Smooth muscle cell (in vitro differentiated cells): Measurements from ENCODE around the gene SECISBP2. TPM values are rescaled to one million over a fixed set of nuclear protein-coding genes. Genes with fewer than 3 reads are reported as not detected.

Experiments used
- DNase-seq: peaks from one replicate; lab custom pipeline; 2025; ENCODE audit not compliant: unreplicated experiment; lab: John Stamatoyannopoulos, UW
- H2AFZ ChIP-seq: fragments of 200-600 bp; sonication (generic); 2 replicates; pipeline ENCODE4 v1.6.0; 2016; ENCODE audit warnings: antibody characterized with exemption, low read depth, mild to moderate bottlenecking
- H3F3A ChIP-seq: fragments of 200-600 bp; sonication (generic); 2 replicates; pipeline ENCODE4 v1.6.0; 2017; ENCODE audit warnings: antibody characterized with exemption, low read depth
- H3K27ac ChIP-seq: fragments of 200-600 bp; sonication (generic); 2 replicates; pipeline ENCODE4 v1.5.1; 2016; ENCODE audit warnings: low read depth, mild to moderate bottlenecking
- H3K27me3 ChIP-seq: fragments of 200-600 bp; sonication (generic); 2 replicates; pipeline ENCODE4 v1.6.1; 2016; ENCODE audit warnings: low read depth, mild to moderate bottlenecking
- H3K36me3 ChIP-seq: fragments of 200-600 bp; sonication (generic); 2 replicates; pipeline ENCODE4 v1.5.1; 2016; ENCODE audit warnings: low read depth
- H3K4me1 ChIP-seq: fragments of 200-600 bp; sonication (generic); 2 replicates; pipeline ENCODE4 v1.5.1; 2016; ENCODE audit warnings: low read depth
- H3K4me2 ChIP-seq: fragments of 200-600 bp; sonication (generic); 2 replicates; pipeline ENCODE4 v1.6.0; 2016; ENCODE audit warnings: mild to moderate bottlenecking
- H3K4me3 ChIP-seq: fragments of 200-600 bp; sonication (generic); 2 replicates; pipeline ENCODE4 v1.5.1; 2016; ENCODE audit warnings: mild to moderate bottlenecking
- H3K79me2 ChIP-seq: fragments of 200-600 bp; sonication (generic); 2 replicates; pipeline ENCODE4 v1.6.0; 2016; ENCODE audit warnings: low read depth, mild to moderate bottlenecking
- H3K9ac ChIP-seq: fragments of 200-600 bp; sonication (generic); 2 replicates; pipeline ENCODE4 v1.6.0; 2016; ENCODE audit warnings: low read depth
- H3K9me3 ChIP-seq: fragments of 200-600 bp; sonication (generic); replicated peaks from 2 replicates; pipeline ENCODE4 v1.5.1; 2016; ENCODE audit warnings: low read depth
- H4K20me1 ChIP-seq: fragments of 200-600 bp; sonication (generic); 2 replicates; pipeline ENCODE4 v1.6.0; 2016; ENCODE audit warnings: low read depth
- WGBS: methylation state at CpG from one replicate; pipeline ENCODE4 v1.1.7; 2016; ENCODE audit warnings: low lambda C conversion rate; 5-methylcytosine and 5-hydroxymethylcytosine counted together
- polyA plus RNA-seq: library from polyadenylated mRNA; unstranded; fragments of >200 nt; fragmentation: Nextera tagmentation; extraction: Ambion mirVana; gene quantifications from 2 replicates; pipeline ENCODE4 v1.2.1, GENCODE V29; 2016
- total RNA-seq: library from RNA; depleted of rRNA; stranded (reverse); fragments of >200 nt; gene quantifications from 2 replicates; pipeline ENCODE4 v1.2.3, GENCODE V29; 2014
- TF ChIP-seq, protein P1 (sequence below): fragments of 200-600 bp; sonication (generic); IDR thresholded peaks from 2 replicates; pipeline ENCODE4 v1.5.1; 2017; ENCODE audit warnings: borderline replicate concordance, mild to moderate bottlenecking, antibody characterized with exemption; ENCODE audit not compliant: insufficient read depth, poor library complexity, severe bottlenecking

The SECISBP2 gene
- total and polyA plus RNA-seq, 2 experiments from 2014 or later: 12.2 to 25.1 TPM

GRCh38 chr9:89404074-89404473, 85.8 kb downstream of the SECISBP2 start:
- H3K4me2 ChIP-seq: no peak overlapping the region
- H3K79me2 ChIP-seq: no peaks in the 10 kb centered on the region
- 93% methylated on average over 11 of the region's 11 CpGs for WGBS
- no peaks in the 10 kb centered on the region for H4K20me1 ChIP-seq
- no peaks in the 10 kb centered on the region for H3F3A ChIP-seq
- no peak overlapping the region for H3K9ac ChIP-seq
- no peaks in the 10 kb centered on the region for H3K4me1 ChIP-seq
- H3K27ac ChIP-seq: no peak overlapping the region
- no peaks in the 10 kb centered on the region for H3K36me3 ChIP-seq
- H3K27me3 ChIP-seq: no peaks in the 10 kb centered on the region
- no peak overlapping the region for H2AFZ ChIP-seq
- TF ChIP-seq, protein P1, sequence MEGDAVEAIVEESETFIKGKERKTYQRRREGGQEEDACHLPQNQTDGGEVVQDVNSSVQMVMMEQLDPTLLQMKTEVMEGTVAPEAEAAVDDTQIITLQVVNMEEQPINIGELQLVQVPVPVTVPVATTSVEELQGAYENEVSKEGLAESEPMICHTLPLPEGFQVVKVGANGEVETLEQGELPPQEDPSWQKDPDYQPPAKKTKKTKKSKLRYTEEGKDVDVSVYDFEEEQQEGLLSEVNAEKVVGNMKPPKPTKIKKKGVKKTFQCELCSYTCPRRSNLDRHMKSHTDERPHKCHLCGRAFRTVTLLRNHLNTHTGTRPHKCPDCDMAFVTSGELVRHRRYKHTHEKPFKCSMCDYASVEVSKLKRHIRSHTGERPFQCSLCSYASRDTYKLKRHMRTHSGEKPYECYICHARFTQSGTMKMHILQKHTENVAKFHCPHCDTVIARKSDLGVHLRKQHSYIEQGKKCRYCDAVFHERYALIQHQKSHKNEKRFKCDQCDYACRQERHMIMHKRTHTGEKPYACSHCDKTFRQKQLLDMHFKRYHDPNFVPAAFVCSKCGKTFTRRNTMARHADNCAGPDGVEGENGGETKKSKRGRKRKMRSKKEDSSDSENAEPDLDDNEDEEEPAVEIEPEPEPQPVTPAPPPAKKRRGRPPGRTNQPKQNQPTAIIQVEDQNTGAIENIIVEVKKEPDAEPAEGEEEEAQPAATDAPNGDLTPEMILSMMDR: no peak
- DNase-seq: no peak
- no peak overlapping the region for H3K4me3 ChIP-seq
- H3K9me3 ChIP-seq: no peaks in the 10 kb centered on the region

- whole genome bisulfite sequencing: 82% methylated on average over 11 of the region's 11 CpGs
- Histone ChIP-seq H3K4me3 (no peak overlapping the region), H3K36me3 (no peaks in the 10 kb centered on the region), H3K27ac (no peak overlapping the region), H3K27me3 (no peaks in the 10 kb centered on the region), H3K9me3 (no peaks in the 10 kb centered on the region), H4K20me1 (no peaks in the 10 kb centered on the region), H3F3A (no peaks in the 10 kb centered on the region), H2AFZ (no peak overlapping the region), H3K4me1 (no peaks in the 10 kb centered on the region), H3K79me2 (no peaks in the 10 kb centered on the region), H3K9ac (no peak overlapping the region), H3K4me2 (no peak overlapping the region)
- TF ChIP-seq, protein P1: no peak
- no peak for DNase-seq
Measured at GRCh38 chr9:89405826-89406225, 87.5 kb downstream of the SECISBP2 start.

GRCh38 chr9:89407070-89407469, 88.8 kb downstream of the SECISBP2 start:
- TF ChIP-seq, protein P1: no peak
- Histone ChIP-seq H3K36me3 (no peaks in the 10 kb centered on the region), H4K20me1 (no peaks in the 10 kb centered on the region), H3K4me3 (no peak overlapping the region), H3K4me1 (peaks cover 4% of the 10 kb centered on the region), H3K27me3 (no peaks in the 10 kb centered on the region), H3K79me2 (no peaks in the 10 kb centered on the region), H3K27ac (no peak overlapping the region), H3K4me2 (no peak overlapping the region), H3F3A (no peaks in the 10 kb centered on the region), H3K9ac (no peak overlapping the region), H2AFZ (no peak overlapping the region), H3K9me3 (no peaks in the 10 kb centered on the region)
- DNase-seq: no peak
- WGBS: 78% methylated on average over 2 of the region's 2 CpGs

DNA sequence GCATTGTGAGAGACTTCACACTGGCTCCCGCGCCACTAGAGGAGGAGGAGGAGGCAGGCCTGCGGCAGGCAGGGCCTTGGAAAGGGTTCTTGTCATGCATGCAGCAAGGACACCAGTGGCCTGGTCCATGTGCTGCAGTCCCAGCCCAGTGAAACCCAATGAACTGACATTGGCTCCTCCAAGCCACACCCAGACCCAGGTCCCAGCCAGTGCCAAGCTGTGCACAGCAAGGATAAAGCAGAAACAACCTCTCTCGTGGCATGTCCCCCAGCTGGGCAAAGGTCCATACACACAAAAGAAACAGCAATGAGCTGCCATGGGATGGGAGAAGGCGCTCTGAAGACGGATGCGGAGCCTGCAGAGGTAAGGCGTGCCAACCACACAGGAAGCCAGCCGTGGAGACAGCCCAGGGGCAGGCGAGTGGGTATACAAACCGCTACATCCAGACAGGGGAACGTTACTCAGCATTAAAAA, 90.4 kb downstream of the SECISBP2 start:
- Histone ChIP-seq H3K9ac (no peak overlapping the region), H4K20me1 (no peaks in the 10 kb centered on the region), H3F3A (no peaks in the 10 kb centered on the region), H3K36me3 (no peaks in the 10 kb centered on the region), H2AFZ (no peak overlapping the region), H3K9me3 (no peaks in the 10 kb centered on the region), H3K4me1 (peaks cover 19% of the 10 kb centered on the region), H3K79me2 (no peaks in the 10 kb centered on the region), H3K27me3 (no peaks in the 10 kb centered on the region), H3K4me3 (no peak overlapping the region), H3K27ac (no peak overlapping the region), H3K4me2 (no peak overlapping the region)
- DNase-seq: no peak
- TF ChIP-seq, protein P1: no peak
- 92% methylated on average over 12 of the region's 12 CpGs for WGBS
